Neural cell (in vitro differentiated cells): Measurements from ENCODE around the gene TRAPPC13. TPM values are rescaled to one million over a fixed set of nuclear protein-coding genes. Genes with fewer than 3 reads are reported as not detected.

Source experiments
- H2AFZ ChIP-seq: fragments of 200-600, 300-800 bp; sonication (generic), shearing (Covaris generic); 2 replicates; pipeline ENCODE4 v1.6.0; 2014; ENCODE audit warnings: low read depth, mild to moderate bottlenecking, antibody characterized with exemption, low read length, moderate library complexity
- H3F3A ChIP-seq: fragments of 200-600 bp; shearing (Covaris generic); 2 replicates; pipeline ENCODE4 v1.6.1; 2016; ENCODE audit warnings: mild to moderate bottlenecking, moderate library complexity, mixed read lengths, antibody characterized with exemption, low read length; ENCODE audit not compliant: insufficient read depth, poor library complexity, severe bottlenecking
- H3K27ac ChIP-seq: fragments of 200-600, 300-800 bp; sonication (generic), shearing (Covaris generic); 2 replicates; pipeline ENCODE4 v1.5.1; 2014; ENCODE audit warnings: mild to moderate bottlenecking, low read length, moderate library complexity
- H3K27me3 ChIP-seq: fragments of 300-800, 200-600 bp; sonication (generic), shearing (Covaris generic); 2 replicates; pipeline ENCODE4 v1.6.0; 2014; ENCODE audit warnings: mild to moderate bottlenecking, low read depth, low read length, moderate library complexity; ENCODE audit not compliant: insufficient read depth
- H3K36me3 ChIP-seq: fragments of 300-800, 200-600 bp; sonication (generic), shearing (Covaris generic); 2 replicates; pipeline ENCODE4 v1.5.1; 2014; ENCODE audit warnings: mild to moderate bottlenecking, antibody characterized with exemption, low read length, moderate library complexity; ENCODE audit not compliant: insufficient read depth
- H3K4me2 ChIP-seq: fragments of 300-800, 200-600 bp; sonication (generic), shearing (Covaris generic); 2 replicates; pipeline ENCODE4 v1.6.0; 2014; ENCODE audit warnings: mild to moderate bottlenecking, low read length
- H3K4me3 ChIP-seq: fragments of 300-800, 200-600 bp; sonication (generic), shearing (Covaris generic); 2 replicates; pipeline ENCODE4 v1.5.1; 2014; ENCODE audit warnings: mild to moderate bottlenecking, low read length, moderate library complexity
- H3K79me2 ChIP-seq: fragments of 200-600 bp; shearing (Covaris generic); replicated peaks from 2 replicates; pipeline ENCODE4 v1.6.0; 2014; ENCODE audit warnings: mild to moderate bottlenecking, low read length, moderate library complexity; ENCODE audit not compliant: insufficient read depth
- H3K9ac ChIP-seq: fragments of 300-800, 200-600 bp; sonication (generic), shearing (Covaris generic); 2 replicates; pipeline ENCODE4 v1.6.1; 2016; ENCODE audit warnings: mild to moderate bottlenecking, low read length, mixed read lengths
- H3K9me2 ChIP-seq: fragments of 200-600 bp; shearing (Covaris generic); 2 replicates; pipeline ENCODE4 v1.6.1; 2016; ENCODE audit warnings: mild to moderate bottlenecking, low read length, mixed read lengths; ENCODE audit not compliant: insufficient read depth
- H3K9me3 ChIP-seq: fragments of 200-600, 300-800 bp; sonication (generic), shearing (Covaris generic); 2 replicates; pipeline ENCODE4 v1.6.1; 2016; ENCODE audit warnings: mild to moderate bottlenecking, mixed run types, low read length, moderate library complexity, mixed read lengths
- H4K20me1 ChIP-seq: fragments of 200-600 bp; shearing (Covaris generic); 2 replicates; pipeline ENCODE4 v1.6.1; 2016; ENCODE audit warnings: mild to moderate bottlenecking, mixed run types; ENCODE audit not compliant: insufficient read depth
- EP300 ChIP-seq: fragments of 450-650 bp; conservative IDR thresholded peaks from 2 replicates; pipeline ENCODE4 v1.6.1; 2014; ENCODE audit warnings: antibody characterized with exemption, mild to moderate bottlenecking, moderate library complexity; ENCODE audit not compliant: poor library complexity, severe bottlenecking
- EZH2 ChIP-seq: fragments of 200-600, 300-800 bp; shearing (Covaris generic), sonication (generic); IDR thresholded peaks from 2 replicates; pipeline ENCODE4 v1.6.1; 2014; ENCODE audit warnings: antibody characterized with exemption, low read length, borderline replicate concordance, mild to moderate bottlenecking; ENCODE audit not compliant: insufficient read depth, poor library complexity, severe bottlenecking
- MXI1 ChIP-seq: fragments of 450-650 bp; conservative IDR thresholded peaks from 2 replicates; pipeline ENCODE4 v1.6.1; 2014; ENCODE audit warnings: antibody characterized with exemption, mild to moderate bottlenecking; ENCODE audit not compliant: poor library complexity, severe bottlenecking
- POLR2AphosphoS5 ChIP-seq: IDR thresholded peaks from 2 replicates; pipeline ENCODE4 v1.6.1; 2012
- RAD21 ChIP-seq: fragments of 450-650 bp; conservative IDR thresholded peaks from 2 replicates; pipeline ENCODE4 v1.6.1; 2014; ENCODE audit warnings: antibody characterized with exemption, mild to moderate bottlenecking, moderate library complexity
- SMC3 ChIP-seq: fragments of 450-650 bp; conservative IDR thresholded peaks from 2 replicates; pipeline ENCODE4 v1.6.1; 2014; ENCODE audit warnings: antibody characterized with exemption, mild to moderate bottlenecking, moderate library complexity; ENCODE audit not compliant: poor library complexity
- TAF1 ChIP-seq: IDR thresholded peaks from 2 replicates; pipeline ENCODE4 v1.6.1; 2012; ENCODE audit warnings: low read depth
- polyA plus RNA-seq: library from polyadenylated mRNA; depleted of rRNA; stranded (reverse); fragments of >200 nt; gene quantifications from 2 replicates; pipeline ENCODE4 v1.2.3, GENCODE V29; 2014
- TF ChIP-seq, protein P1 (sequence below): IDR thresholded peaks from 2 replicates; pipeline ENCODE4 v1.6.1; 2012; ENCODE audit warnings: borderline replicate concordance
- TF ChIP-seq, protein P2 (sequence below): fragments of 450-650 bp; IDR thresholded peaks from 2 replicates; pipeline ENCODE4 v1.5.1; 2014; ENCODE audit warnings: antibody characterized with exemption, mild to moderate bottlenecking, moderate library complexity; ENCODE audit not compliant: poor library complexity, severe bottlenecking

The TRAPPC13 gene
- polyA plus RNA-seq, 1 donor from 2014 or later, result 80.3 TPM

GRCh38 chr5:65693121-65693520 lies 68.3 kb downstream of the TRAPPC13 start:
- Histone ChIP-seq H3K36me3 (peaks cover 5% of the 10 kb centered on the region), H3K79me2 (no peaks in the 10 kb centered on the region), H3K27me3 (no peaks in the 10 kb centered on the region), H3K4me2 (no peak overlapping the region), H4K20me1 (no peaks in the 10 kb centered on the region), H3K9me2 (no peaks in the 10 kb centered on the region), H3K9ac (no peak overlapping the region), H3K27ac (no peak overlapping the region), H2AFZ (no peak overlapping the region), H3F3A (no peaks in the 10 kb centered on the region), H3K9me3 (no peaks in the 10 kb centered on the region), H3K4me3 (no peak overlapping the region)
- TF ChIP-seq MXI1, result no peak
- TF ChIP-seq, protein P1, sequence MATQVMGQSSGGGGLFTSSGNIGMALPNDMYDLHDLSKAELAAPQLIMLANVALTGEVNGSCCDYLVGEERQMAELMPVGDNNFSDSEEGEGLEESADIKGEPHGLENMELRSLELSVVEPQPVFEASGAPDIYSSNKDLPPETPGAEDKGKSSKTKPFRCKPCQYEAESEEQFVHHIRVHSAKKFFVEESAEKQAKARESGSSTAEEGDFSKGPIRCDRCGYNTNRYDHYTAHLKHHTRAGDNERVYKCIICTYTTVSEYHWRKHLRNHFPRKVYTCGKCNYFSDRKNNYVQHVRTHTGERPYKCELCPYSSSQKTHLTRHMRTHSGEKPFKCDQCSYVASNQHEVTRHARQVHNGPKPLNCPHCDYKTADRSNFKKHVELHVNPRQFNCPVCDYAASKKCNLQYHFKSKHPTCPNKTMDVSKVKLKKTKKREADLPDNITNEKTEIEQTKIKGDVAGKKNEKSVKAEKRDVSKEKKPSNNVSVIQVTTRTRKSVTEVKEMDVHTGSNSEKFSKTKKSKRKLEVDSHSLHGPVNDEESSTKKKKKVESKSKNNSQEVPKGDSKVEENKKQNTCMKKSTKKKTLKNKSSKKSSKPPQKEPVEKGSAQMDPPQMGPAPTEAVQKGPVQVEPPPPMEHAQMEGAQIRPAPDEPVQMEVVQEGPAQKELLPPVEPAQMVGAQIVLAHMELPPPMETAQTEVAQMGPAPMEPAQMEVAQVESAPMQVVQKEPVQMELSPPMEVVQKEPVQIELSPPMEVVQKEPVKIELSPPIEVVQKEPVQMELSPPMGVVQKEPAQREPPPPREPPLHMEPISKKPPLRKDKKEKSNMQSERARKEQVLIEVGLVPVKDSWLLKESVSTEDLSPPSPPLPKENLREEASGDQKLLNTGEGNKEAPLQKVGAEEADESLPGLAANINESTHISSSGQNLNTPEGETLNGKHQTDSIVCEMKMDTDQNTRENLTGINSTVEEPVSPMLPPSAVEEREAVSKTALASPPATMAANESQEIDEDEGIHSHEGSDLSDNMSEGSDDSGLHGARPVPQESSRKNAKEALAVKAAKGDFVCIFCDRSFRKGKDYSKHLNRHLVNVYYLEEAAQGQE, result no peak
- TF ChIP-seq EP300, result no peak
- TF ChIP-seq SMC3, result no peak
- TF ChIP-seq, protein P2, sequence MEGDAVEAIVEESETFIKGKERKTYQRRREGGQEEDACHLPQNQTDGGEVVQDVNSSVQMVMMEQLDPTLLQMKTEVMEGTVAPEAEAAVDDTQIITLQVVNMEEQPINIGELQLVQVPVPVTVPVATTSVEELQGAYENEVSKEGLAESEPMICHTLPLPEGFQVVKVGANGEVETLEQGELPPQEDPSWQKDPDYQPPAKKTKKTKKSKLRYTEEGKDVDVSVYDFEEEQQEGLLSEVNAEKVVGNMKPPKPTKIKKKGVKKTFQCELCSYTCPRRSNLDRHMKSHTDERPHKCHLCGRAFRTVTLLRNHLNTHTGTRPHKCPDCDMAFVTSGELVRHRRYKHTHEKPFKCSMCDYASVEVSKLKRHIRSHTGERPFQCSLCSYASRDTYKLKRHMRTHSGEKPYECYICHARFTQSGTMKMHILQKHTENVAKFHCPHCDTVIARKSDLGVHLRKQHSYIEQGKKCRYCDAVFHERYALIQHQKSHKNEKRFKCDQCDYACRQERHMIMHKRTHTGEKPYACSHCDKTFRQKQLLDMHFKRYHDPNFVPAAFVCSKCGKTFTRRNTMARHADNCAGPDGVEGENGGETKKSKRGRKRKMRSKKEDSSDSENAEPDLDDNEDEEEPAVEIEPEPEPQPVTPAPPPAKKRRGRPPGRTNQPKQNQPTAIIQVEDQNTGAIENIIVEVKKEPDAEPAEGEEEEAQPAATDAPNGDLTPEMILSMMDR, result no peak
- TF ChIP-seq EZH2, result no peak
- TF ChIP-seq POLR2AphosphoS5, result no peak
- TF ChIP-seq RAD21, result no peak
- no peak for TF ChIP-seq TAF1

DNA sequence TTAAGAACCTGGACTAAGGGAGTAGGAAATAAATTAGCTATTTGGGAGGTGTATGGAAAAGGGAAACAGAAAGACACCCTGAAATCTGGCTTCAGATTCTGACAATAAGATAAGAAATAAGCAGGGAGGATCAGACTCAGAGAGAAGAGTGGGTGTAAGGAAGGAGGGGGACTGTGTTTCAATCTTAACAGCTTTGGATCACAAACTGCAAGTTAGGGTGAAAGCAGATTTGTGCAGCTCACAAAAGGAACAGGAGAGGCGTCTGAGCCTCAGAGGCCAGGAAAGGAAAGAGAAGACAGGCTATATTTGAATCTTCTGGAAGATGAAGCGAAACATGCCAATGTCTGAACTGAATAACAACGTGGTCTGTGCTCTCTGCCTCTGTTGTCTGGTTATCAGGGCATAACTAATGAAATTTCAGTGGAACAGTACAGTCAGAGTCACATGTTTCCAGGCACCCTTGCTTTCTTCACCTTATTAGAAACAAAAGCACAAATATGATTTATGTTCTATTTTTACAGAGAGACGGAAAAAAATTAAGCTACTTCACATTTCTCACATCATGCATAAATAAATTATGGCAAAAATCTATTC lies 70.4 kb downstream of the TRAPPC13 start:
- no peak overlapping the region for H3K27ac ChIP-seq
- H3K9me2 ChIP-seq, result no peaks in the 10 kb centered on the region
- no peak for TF ChIP-seq SMC3
- TF ChIP-seq, protein P1, result no peak
- no peak for TF ChIP-seq MXI1
- TF ChIP-seq POLR2AphosphoS5, result no peak
- TF ChIP-seq EP300, result no peak
- no peak for TF ChIP-seq EZH2
- TF ChIP-seq, protein P2, result no peak
- TF ChIP-seq RAD21, result no peak
- TF ChIP-seq TAF1, result no peak
- peaks cover 5% of the 10 kb centered on the region for H3K36me3 ChIP-seq
- no peak overlapping the region for H3K4me2 ChIP-seq
- H3K79me2 ChIP-seq, result no peaks in the 10 kb centered on the region
- H2AFZ ChIP-seq, result no peak overlapping the region
- H3K4me3 ChIP-seq, result no peak overlapping the region
- H3K27me3 ChIP-seq, result no peaks in the 10 kb centered on the region
- no peaks in the 10 kb centered on the region for H3K9me3 ChIP-seq
- H4K20me1 ChIP-seq, result no peaks in the 10 kb centered on the region
- H3F3A ChIP-seq, result no peaks in the 10 kb centered on the region
- H3K9ac ChIP-seq, result no peak overlapping the region
